ENCODE results near the gene SCN1B.

SCN1B gene

GRCh38 chr19:35040826-35041547, 10.7 kb downstream of the SCN1B start:
- H3K9me3 ChIP-seq (ENCODE audit: control insufficient read depth in 1 of 2, low read length in 2 of 2): no peaks in the 10 kb centered on the region
- no peaks in the 10 kb centered on the region for H3K27me3 ChIP-seq (ENCODE audit: low read depth, low read length)
- H3K36me3 ChIP-seq (ENCODE audit: control insufficient read depth in 1 of 2, insufficient read depth in 2 of 2, low read length in 2 of 2): no peaks in the 10 kb centered on the region
- no peak overlapping the region for H3K27ac ChIP-seq (ENCODE audit: low read length)
- H3K4me1 ChIP-seq (ENCODE audit: control insufficient read depth in 1 of 2, insufficient read depth in 2 of 2, low read length in 2 of 2): peaks cover 0 to 22% of the 10 kb centered on the region in 2 donors
- peak overlapping the region; percentile 15 to 41 for H3K4me3 ChIP-seq (ENCODE audit: low read depth in 1 of 2, low read length in 2 of 2)

DNA sequence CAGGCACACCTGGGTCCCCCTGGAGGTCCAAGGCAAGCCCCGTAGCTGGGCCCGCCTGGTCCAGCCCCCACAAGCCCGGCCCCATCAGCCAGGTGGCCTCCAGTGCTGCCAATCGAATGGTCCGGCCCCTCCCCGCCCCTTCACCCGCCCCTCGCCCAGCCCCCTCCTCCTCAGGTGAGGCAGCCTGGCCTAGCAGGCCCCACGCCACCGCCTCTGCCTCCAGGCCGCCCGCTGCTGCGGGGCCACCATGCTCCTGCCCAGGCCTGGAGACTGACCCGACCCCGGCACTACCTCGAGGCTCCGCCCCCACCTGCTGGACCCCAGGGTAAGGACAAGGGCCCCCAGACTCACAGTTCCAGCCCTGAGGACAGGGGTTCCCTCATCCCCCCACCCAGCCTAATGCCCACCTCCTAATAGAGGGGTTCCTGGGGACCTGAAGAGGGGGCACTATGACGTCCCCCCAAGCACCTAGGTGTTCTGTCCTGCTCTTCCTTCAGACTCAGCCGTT, 11.3 kb downstream of the SCN1B start, which contains the start of gene HPN:
Gene HPN, plus strand, starts transcription at position 174 of the 508 bp plus-strand sequence. CDS start 786 bp downstream, outside the sequence.
- Histone ChIP-seq H3K36me3 (ENCODE audit: control insufficient read depth in 1 of 2, insufficient read depth in 2 of 2, low read length in 2 of 2) (no peaks in the 10 kb centered on the region), H3K4me1 (ENCODE audit: control insufficient read depth in 1 of 2, insufficient read depth in 2 of 2, low read length in 2 of 2) (peaks cover 0 to 22% of the 10 kb centered on the region in 2 donors), H3K4me3 (ENCODE audit: low read depth in 1 of 2, low read length in 2 of 2) (peak within 1 kb of the TSS; percentile 15 to 41), H3K9me3 (ENCODE audit: control insufficient read depth in 1 of 2, low read length in 2 of 2) (no peaks in the 10 kb centered on the region), H3K27ac (ENCODE audit: low read length) (no peak within 1 kb of the TSS), H3K27me3 (ENCODE audit: low read depth, low read length) (no peaks in the 10 kb centered on the region)

GRCh38 chr19:35042056-35042730, 11.9 kb downstream of the SCN1B start:
- Histone ChIP-seq H3K36me3 (ENCODE audit: control insufficient read depth in 1 of 2, insufficient read depth in 2 of 2, low read length in 2 of 2) (no peaks in the 10 kb centered on the region), H3K27me3 (ENCODE audit: low read depth, low read length) (no peaks in the 10 kb centered on the region), H3K27ac (ENCODE audit: low read length) (no peak overlapping the region), H3K9me3 (ENCODE audit: control insufficient read depth in 1 of 2, low read length in 2 of 2) (no peaks in the 10 kb centered on the region), H3K4me1 (ENCODE audit: control insufficient read depth in 1 of 2, insufficient read depth in 2 of 2, low read length in 2 of 2) (peaks cover 0 to 22% of the 10 kb centered on the region in 2 donors), H3K4me3 (ENCODE audit: low read depth in 1 of 2, low read length in 2 of 2) (no peak overlapping the region)

GRCh38 chr19:35042954-35043604, 12.8 kb downstream of the SCN1B start:
- no peak overlapping the region for H3K27ac ChIP-seq (ENCODE audit: low read length)

GRCh38 chr19:35043906-35044305, 13.6 kb downstream of the SCN1B start:
- H3K4me1 ChIP-seq (ENCODE audit: control insufficient read depth in 1 of 2, insufficient read depth in 2 of 2, low read length in 2 of 2): peaks cover 0 to 22% of the 10 kb centered on the region in 2 donors
- no peak overlapping the region for H3K27ac ChIP-seq (ENCODE audit: low read length)
- H3K9me3 ChIP-seq (ENCODE audit: control insufficient read depth in 1 of 2, low read length in 2 of 2): no peaks in the 10 kb centered on the region
- H3K36me3 ChIP-seq (ENCODE audit: control insufficient read depth in 1 of 2, insufficient read depth in 2 of 2, low read length in 2 of 2): no peaks in the 10 kb centered on the region
- H3K27me3 ChIP-seq (ENCODE audit: low read depth, low read length): no peaks in the 10 kb centered on the region
- H3K4me3 ChIP-seq (ENCODE audit: low read depth in 1 of 2, low read length in 2 of 2): no peak overlapping the region

More at GRCh38 chr19:35042954-35043604, 12.8 kb downstream of the SCN1B start:
- H3K9me3 ChIP-seq (ENCODE audit: control insufficient read depth in 1 of 2, low read length in 2 of 2): no peaks in the 10 kb centered on the region
- H3K27me3 ChIP-seq (ENCODE audit: low read depth, low read length): no peaks in the 10 kb centered on the region
- no peak overlapping the region for H3K4me3 ChIP-seq (ENCODE audit: low read depth in 1 of 2, low read length in 2 of 2)
- no peaks in the 10 kb centered on the region for H3K36me3 ChIP-seq (ENCODE audit: control insufficient read depth in 1 of 2, insufficient read depth in 2 of 2, low read length in 2 of 2)
- H3K4me1 ChIP-seq (ENCODE audit: control insufficient read depth in 1 of 2, insufficient read depth in 2 of 2, low read length in 2 of 2): peaks cover 0 to 22% of the 10 kb centered on the region in 2 donors

- peaks cover 0 to 22% of the 10 kb centered on the region in 2 donors for H3K4me1 ChIP-seq (ENCODE audit: control insufficient read depth in 1 of 2, insufficient read depth in 2 of 2, low read length in 2 of 2)
- no peaks in the 10 kb centered on the region for H3K36me3 ChIP-seq (ENCODE audit: control insufficient read depth in 1 of 2, insufficient read depth in 2 of 2, low read length in 2 of 2)
- H3K27me3 ChIP-seq (ENCODE audit: low read depth, low read length): no peaks in the 10 kb centered on the region
- H3K4me3 ChIP-seq (ENCODE audit: low read depth in 1 of 2, low read length in 2 of 2): no peak overlapping the region
- H3K9me3 ChIP-seq (ENCODE audit: control insufficient read depth in 1 of 2, low read length in 2 of 2): no peaks in the 10 kb centered on the region
- no peak overlapping the region for H3K27ac ChIP-seq (ENCODE audit: low read length)
These were observed 14.2 kb downstream of the SCN1B start for GRCh38 chr19:35044317-35045117.

DNA sequence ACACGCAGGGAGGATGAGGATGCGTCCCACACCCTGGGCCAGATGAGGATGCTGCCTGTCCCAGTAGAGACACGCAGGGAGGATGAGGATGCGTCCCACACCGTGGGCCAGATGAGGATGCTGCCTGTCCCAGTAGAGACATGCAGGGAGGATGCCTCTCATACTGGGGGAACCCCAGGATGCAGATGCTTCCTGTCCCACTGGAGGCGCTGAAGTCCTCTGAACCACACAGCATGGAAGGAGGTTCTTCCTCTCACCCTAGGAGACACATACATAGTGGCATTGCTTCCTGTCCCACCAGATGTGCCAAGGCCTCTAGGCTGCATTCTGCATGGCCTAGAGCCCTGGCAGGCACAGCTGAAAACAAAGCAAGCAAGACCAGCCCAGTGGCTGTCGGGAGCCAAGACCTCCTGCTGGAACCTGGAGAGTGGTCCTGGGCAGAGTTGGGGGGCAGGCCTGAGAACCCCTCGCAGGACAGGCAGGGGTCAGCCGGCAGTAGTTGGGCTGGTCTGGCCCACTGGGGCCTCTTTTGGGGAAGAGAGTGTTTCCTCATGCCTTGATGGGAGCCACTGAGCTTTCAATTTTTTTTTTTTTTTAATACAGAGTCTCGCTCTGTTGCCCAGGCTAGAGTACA, 15.5 kb downstream of the SCN1B start:
- no peaks in the 10 kb centered on the region for H3K36me3 ChIP-seq (ENCODE audit: control insufficient read depth in 1 of 2, insufficient read depth in 2 of 2, low read length in 2 of 2)
- H3K9me3 ChIP-seq (ENCODE audit: control insufficient read depth in 1 of 2, low read length in 2 of 2): no peaks in the 10 kb centered on the region
- no peak overlapping the region for H3K27ac ChIP-seq (ENCODE audit: low read length)
- peaks cover 0 to 10% of the 10 kb centered on the region in 2 donors for H3K4me1 ChIP-seq (ENCODE audit: control insufficient read depth in 1 of 2, insufficient read depth in 2 of 2, low read length in 2 of 2)
- no peak overlapping the region for H3K4me3 ChIP-seq (ENCODE audit: low read depth in 1 of 2, low read length in 2 of 2)
- H3K27me3 ChIP-seq (ENCODE audit: low read depth, low read length): no peaks in the 10 kb centered on the region

GRCh38 chr19:35046461-35046860, 16.2 kb downstream of the SCN1B start:
- Histone ChIP-seq H3K27ac (ENCODE audit: low read length) (no peak overlapping the region), H3K36me3 (ENCODE audit: control insufficient read depth in 1 of 2, insufficient read depth in 2 of 2, low read length in 2 of 2) (no peaks in the 10 kb centered on the region), H3K27me3 (ENCODE audit: low read depth, low read length) (no peaks in the 10 kb centered on the region), H3K4me3 (ENCODE audit: low read depth in 1 of 2, low read length in 2 of 2) (no peak overlapping the region), H3K4me1 (ENCODE audit: control insufficient read depth in 1 of 2, insufficient read depth in 2 of 2, low read length in 2 of 2) (peaks cover 0 to 4% of the 10 kb centered on the region in 2 donors), H3K9me3 (ENCODE audit: control insufficient read depth in 1 of 2, low read length in 2 of 2) (no peaks in the 10 kb centered on the region)

- Histone ChIP-seq H3K4me1 (ENCODE audit: control insufficient read depth in 1 of 2, insufficient read depth in 2 of 2, low read length in 2 of 2) (no peaks in the 10 kb centered on the region), H3K4me3 (ENCODE audit: low read depth in 1 of 2, low read length in 2 of 2) (no peak overlapping the region), H3K36me3 (ENCODE audit: control insufficient read depth in 1 of 2, insufficient read depth in 2 of 2, low read length in 2 of 2) (no peaks in the 10 kb centered on the region), H3K9me3 (ENCODE audit: control insufficient read depth in 1 of 2, low read length in 2 of 2) (no peaks in the 10 kb centered on the region), H3K27me3 (ENCODE audit: low read depth, low read length) (no peaks in the 10 kb centered on the region), H3K27ac (ENCODE audit: low read length) (no peak overlapping the region)
These were observed 18.7 kb downstream of the SCN1B start for GRCh38 chr19:35048911-35049411.

- Histone ChIP-seq H3K36me3 (ENCODE audit: control insufficient read depth in 1 of 2, insufficient read depth in 2 of 2, low read length in 2 of 2) (no peaks in the 10 kb centered on the region), H3K4me3 (ENCODE audit: low read depth in 1 of 2, low read length in 2 of 2) (no peak overlapping the region), H3K4me1 (ENCODE audit: control insufficient read depth in 1 of 2, insufficient read depth in 2 of 2, low read length in 2 of 2) (no peaks in the 10 kb centered on the region)
These were observed 19.2 kb downstream of the SCN1B start for GRCh38 chr19:35049456-35049855.

More at GRCh38 chr19:35049456-35049855, 19.2 kb downstream of the SCN1B start:
- Histone ChIP-seq H3K9me3 (ENCODE audit: control insufficient read depth in 1 of 2, low read length in 2 of 2) (no peaks in the 10 kb centered on the region), H3K27ac (ENCODE audit: low read length) (no peak overlapping the region), H3K27me3 (ENCODE audit: low read depth, low read length) (no peaks in the 10 kb centered on the region)

Measured in muscle layer of duodenum (tissue), 2 donors.